NCI-H146 (cell line): ENCODE data around the gene SPRR3.
"Not testable (repeated sequence)": the region's sequence is repeated elsewhere in the genome, so short reads cannot be mapped to it uniquely, and the experiment has no call there.

Source experiments
- DNase-seq: peaks from one replicate; lab custom pipeline; 2025; lab: John Stamatoyannopoulos, UW

Gene SPRR3

DNA sequence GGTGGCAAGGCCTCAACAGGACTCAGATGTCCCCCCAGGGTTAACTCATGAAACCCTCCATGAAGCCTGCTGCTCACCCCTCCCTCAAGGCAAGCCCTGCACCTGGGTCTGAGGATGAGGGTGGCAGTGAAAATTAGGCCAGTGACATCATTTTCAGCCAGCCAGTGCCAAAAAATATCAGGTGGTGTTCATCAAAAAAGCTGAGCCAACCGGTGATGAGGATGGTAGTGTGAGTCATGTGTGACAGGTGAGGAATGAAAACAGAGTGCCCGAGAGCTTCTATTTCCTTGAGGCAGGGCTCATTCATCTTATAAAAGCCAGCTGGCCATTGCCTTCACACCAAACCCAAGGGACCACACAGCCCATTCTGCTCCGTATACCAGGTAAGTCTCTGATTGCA lies 17.8 kb upstream of the SPRR3 start, which contains the start of gene SPRR1A:
TSS of gene SPRR1A (plus strand) at position 339 of the 400 bp plus-strand sequence. CDS start 1,150 bp downstream, outside the sequence.
- no peak for DNase-seq

DNA sequence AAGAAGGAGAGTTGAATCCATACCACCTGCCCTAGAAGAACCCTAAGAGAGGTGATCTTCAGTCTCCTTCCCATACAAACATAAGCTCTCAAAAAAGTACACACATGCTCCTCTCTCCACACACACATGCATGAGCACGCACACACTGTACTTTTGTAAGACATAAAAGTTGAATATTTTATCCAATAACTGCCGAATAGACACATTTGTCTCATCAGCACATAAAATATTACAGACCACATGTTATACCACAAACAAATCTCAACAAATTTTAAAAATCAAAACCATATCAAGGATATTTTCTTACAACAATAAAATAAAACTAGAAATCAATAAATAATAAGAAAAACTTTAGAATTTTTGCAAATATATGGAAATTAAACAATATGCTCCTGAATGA lies 15.0 kb upstream of the SPRR3 start:
- no peak for DNase-seq

DNA sequence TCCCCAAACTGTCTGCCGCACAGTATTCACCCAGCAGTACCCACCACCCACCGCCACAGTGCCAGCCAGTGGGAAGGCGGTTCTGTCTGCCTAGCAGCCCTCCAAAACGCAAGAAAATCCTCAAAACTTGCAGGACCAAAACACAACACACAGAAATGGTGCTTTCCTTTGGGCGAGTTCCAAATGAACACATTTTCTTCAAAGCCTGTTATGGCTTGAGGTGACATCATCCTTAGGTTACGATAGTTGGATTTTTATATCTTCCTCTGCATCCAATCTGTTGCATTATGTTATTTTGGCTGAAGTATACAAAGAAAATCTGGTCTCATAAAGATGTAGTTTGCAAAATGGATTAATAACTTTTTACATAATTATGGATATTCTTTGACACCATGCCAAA lies 8.4 kb upstream of the SPRR3 start:
- DNase-seq = no peak

DNA sequence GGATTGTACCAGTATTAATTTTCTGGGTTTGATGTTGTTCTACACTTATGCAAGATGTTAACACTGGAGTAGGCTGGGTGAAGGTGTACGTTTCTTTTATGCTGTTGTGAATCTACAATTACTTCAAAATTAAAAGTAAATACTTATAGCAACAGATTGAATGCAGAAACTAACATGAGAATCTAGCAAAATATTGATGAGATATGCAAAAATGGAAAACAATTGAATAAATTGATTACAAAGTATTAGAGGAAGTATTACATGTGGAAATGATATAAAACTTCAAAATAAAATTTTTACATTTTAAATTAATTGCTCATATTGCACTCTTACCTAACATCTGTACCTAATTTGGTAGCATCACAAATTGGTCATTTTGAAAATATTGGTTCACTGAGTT lies 5.7 kb upstream of the SPRR3 start:
- no peak for DNase-seq

DNA sequence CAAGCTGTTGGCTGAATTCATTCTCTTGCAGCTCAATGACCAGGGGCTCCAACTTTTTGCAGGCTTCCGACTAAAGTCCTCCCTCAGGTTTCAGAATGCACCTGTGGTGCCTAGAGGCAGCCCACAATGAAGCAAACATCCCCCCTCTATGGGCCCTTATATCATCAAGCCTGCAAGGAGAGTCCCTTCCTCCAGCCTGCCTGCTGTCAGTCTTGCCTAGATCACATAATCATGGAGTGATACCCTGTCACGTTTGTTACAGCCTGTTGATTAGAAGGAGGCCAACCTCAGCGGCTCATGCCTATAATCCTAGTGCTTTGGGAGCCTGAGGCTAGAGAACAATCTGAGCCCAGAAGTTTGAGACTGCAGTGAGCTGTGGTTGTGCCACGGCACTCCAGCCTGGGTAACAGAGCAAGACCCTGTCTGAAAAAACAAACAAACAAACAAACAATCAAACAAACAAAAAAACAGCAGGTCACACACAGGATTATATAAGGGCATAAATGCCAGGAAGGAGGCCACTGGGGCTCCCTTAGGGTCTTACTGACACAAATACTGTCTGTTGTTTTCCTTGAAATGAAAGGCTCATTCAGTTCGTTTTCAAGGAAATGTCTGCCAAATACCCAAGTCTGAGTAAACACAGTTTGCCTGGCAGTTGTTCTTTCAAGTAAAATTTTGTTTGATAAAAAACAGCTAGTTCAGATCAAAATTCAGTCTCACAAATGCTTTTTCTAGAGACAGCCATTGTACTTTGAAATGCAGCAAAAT lies 4.7 kb upstream of the SPRR3 start:
- no peak for DNase-seq

DNA sequence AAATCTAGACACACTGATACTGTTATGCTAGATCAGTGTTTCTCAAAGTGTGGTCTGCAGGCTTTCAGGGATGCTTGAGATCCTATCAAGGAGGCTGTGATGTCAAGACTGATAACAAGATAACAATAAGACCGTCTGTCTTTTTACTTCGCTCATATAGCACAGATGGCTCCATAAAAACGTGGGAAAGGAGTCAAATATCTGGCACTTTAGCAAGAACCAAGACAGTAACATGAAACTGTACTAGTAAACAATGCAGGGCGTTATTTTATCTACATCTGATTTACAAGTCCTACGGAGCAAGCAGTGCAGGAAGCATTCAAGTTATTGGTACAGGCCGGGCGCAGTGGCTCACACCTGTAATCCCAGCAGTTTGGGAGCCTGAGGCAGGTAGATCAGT lies 3.6 kb upstream of the SPRR3 start:
- DNase-seq = no peak

DNA sequence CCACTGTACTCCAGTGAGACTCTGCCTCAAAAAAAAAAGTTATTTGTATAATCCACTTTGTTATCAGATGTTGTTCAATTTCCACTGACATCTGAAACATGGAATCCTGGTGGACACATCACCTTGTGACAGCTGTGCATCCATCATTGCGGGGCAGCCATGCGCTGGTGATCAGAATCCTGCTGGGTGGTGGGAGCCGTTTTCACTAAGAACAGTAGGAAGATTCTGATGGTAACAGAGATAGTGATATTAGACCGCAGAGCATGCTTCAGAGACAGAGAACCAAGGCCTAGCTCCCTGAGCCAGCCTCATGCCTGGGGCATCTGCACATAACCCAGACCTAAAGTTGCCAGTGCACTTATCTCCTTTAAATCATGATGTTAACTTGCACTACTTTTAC lies 3.1 kb upstream of the SPRR3 start:
- no peak for DNase-seq

DNA sequence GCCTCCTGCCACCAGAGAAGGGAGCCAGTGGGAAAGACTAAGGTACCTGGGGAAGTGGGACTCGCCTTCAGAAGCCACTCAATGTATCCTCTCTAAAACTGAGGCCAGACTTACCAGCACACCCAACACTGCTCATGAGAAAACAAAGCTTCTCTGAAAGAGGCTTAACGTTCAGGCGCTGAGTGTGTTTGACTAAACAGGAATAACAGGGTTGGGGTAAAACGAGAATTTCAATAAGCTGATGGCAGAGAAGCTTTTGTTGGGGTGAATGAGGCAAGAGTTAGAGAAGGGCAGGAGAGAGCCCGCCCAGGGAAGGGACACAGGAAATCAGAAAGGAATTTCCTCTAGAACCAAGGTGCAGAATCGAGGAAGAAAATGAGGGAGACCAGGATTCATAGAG lies 1.7 kb upstream of the SPRR3 start:
- DNase-seq = no peak

DNA sequence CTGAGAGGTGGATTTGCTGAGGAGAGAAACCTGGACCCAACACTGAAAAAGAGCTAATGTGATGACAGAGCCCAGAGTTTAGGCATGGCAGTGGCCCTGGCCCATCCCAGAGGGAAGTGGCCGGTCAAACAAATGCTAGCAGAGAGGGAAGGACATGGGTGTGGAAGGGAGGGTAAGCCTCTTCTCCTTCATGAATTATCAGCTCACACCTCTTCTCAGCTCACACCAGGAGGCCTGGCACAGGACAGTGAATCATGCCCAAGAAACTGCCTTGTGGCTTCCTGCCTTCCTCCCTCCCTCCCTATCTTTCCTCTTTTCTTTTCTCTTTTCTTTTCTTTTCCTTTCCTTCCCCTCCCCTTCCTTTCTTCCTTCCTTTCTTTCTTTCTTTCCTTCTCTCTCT lies 1.3 kb upstream of the SPRR3 start:
- no peak for DNase-seq

DNA sequence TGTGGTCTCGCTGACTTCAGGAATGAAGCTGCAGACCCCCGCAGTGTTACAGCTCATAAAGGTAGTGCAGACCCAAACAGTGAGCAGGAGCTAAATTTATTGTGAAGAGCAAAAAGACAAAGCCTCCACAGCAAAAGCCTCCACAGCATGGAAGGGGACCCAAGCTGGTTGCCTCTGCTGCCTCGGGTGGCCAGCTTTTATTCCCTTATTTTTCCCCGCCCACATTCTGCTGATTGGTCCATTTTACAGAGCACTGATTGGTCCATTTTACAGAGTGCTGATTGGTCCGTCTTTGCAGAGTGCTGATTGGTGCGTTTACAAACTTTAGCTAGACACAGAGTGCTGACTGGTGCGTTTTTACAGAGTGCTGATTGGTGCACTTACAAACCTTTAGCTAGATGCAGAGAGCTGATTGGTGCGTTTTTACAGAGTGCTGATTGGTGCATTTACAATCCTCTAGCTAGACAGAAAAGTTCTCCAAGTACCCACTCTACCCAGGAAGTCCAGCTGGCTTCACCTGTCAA lies 9.7 kb downstream of the SPRR3 start:
- not testable (repeated sequence) for DNase-seq

DNA sequence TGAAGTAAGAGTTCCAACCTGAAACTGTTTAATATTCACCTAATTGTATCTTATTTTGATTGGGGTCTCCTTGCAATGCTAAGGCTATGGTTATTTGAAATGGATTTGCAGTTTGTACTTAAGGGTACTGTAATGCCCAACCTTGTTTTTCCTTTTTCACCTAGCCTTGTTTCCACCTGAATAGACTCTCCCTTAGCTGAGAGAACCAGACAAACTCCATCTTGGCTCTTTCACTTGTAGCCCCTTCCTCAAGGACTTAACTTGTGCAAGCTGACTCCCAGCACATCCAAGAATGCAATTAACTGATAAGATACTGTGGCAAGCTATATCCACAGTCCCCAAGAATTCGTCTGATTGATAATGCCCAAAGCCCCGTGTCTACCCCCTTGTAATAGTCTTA lies 20.3 kb downstream of the SPRR3 start:
- not testable (repeated sequence) for DNase-seq

DNA sequence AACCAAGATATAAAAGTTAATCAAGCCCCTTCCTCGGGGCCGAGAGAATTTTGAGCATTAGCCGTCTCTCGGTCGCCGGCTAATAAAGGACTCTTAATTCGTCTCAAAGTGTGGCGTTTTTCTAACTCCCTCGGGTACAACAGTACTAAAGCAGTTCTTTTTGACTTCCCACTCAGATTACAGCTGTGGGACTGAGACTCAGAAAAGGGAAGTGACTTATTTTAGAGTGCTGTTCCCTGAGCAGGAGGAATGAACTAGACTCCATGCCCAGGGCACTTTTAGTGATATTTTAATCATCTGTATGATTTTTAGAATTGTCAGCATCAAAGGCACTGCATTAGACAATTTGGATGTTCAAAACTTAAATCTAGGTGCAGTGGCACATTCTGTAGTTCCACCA lies 20.8 kb downstream of the SPRR3 start:
- DNase-seq = not testable (repeated sequence)

DNA sequence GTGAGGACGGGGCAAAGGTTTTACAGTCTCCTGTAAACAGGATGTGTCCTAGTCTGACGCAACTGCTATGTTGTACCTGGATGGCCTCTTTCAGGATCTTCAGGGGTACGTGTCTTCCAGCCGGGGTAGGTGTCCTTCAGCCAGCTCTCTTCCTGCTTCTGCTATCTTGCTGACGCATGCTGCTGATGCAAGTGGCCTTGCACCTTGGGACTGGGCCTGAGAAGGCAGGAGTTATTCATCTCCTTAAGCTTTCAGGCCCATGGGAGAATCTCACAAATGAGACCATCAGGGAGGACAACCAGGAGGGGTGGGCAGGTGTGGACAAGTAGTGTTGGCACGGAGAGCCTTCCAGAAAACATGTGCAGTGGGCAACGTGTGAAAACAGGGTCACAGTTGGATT lies 21.6 kb downstream of the SPRR3 start:
- no peak for DNase-seq

DNA sequence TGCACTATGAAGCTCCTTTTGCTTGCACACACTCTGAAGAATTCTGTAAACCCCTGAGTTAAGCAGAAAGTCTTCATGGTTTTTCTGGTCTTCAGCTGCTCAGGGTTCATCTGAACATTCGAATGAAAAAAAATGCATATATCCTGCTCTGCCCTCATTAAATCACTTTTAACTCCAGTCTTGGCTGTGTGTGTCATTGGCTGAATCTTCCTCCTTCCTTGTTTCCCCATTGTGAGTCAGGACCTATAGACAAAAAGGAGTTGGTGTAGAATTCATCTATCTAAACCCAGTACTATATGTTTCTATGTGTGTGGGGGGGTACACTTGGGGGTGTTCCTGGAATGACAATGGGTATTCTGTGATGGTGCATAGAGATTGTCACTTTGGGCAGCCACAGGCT lies 22.9 kb downstream of the SPRR3 start:
- no peak for DNase-seq

DNA sequence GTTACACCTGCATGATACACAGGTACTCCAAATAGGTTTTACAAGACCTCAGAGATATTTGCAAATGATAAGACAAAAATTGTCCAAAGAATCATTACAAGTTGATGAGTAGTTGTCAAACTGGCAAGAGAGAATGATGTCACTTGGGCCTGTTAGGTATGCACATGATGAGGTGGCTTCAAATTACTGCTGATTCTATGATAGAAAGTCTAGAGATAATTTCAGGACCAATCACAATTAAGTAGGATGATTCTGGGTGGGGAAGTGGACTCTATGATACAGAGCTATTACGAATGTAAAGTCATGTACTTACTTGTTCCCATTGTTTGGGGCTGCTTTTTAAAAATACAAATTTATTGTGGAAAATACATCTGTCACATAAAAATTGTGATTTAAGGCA lies 24.2 kb downstream of the SPRR3 start:
- DNase-seq = no peak

DNA sequence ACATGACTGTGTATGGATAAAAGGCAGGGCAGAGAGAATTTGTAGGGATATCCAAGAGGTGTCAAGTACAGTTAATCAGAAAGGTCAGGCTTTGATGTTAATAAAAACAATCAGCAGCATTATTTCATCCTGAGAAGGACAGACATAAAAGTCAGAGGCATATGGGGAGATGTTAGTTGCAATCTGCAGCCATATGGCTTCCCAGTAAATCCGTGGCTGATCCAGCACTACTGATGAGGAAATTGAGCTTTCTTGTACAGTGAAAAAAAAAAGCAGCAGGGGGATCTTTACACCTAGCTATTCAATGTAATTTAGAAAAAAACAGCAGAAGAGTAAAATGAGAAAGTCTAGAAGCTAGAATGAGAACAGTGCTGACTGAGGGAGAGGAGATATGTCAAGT lies 27.2 kb downstream of the SPRR3 start:
- no peak for DNase-seq

DNA sequence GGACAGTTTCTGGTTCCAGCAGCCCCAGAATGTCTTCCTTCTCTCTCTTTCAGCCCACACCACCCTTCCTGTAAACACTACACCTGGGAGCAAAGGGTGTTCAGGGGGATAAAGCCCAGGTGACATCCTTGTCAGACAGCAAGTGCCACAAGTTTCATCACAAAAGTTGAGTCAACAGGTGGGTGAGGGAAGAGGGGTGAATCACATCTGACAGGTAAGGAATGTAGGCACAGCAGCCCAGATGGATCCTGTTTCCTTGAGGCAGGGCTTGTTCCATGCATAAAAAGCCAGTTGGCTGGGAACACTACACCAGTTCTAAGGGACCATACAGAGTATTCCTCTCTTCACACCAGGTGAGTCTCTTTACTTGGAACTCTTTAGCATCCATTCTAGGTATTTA lies 29.3 kb downstream of the SPRR3 start, which contains the start of gene SPRR1B:
TSS of gene SPRR1B (plus strand) at position 309 of the 400 bp plus-strand sequence. CDS start 1,143 bp downstream, outside the sequence.
- DNase-seq = no peak

DNA sequence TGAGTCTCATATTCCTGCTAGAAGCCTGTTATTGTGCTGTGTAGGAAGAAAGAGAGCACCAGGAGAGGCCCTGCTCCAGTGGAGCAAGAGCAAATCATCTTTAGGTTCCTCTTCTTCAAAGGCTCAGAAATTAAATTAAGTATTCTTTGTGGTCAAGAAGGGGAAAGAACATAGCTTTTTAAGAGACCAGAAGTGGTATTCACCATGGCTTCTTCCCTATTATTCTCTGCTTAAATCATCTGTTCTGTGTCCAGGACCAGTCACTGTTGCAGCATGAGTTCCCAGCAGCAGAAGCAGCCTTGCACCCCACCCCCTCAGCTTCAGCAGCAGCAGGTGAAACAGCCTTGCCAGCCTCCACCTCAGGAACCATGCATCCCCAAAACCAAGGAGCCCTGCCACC lies 30.5 kb downstream of the SPRR3 start:
- DNase-seq = no peak

DNA sequence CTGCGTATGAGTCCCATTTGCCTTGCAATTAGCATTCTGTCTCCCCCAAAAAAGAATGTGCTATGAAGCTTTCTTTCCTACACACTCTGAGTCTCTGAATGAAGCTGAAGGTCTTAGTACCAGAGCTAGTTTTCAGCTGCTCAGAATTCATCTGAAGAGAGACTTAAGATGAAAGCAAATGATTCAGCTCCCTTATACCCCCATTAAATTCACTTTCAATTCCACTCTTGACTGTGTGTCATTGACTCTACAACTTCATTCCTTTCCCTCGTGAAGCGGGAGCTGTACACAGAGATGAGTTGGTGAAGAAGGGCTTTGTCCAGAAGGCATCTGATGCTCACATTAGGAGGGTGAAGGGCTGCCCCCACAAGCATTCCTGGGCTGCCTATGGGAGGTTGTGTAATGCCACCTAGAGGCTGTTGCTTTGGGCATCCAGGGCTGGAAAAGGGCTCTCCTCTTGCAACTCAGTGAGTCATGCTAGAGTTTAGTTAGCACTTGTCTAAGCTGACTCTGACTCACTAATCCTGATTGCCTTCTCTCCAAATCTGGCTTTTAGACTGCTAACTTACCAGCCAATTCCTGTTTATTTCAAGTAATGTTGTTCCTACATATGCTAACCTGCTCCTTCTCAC lies 31.2 kb downstream of the SPRR3 start:
- no peak for DNase-seq

DNA sequence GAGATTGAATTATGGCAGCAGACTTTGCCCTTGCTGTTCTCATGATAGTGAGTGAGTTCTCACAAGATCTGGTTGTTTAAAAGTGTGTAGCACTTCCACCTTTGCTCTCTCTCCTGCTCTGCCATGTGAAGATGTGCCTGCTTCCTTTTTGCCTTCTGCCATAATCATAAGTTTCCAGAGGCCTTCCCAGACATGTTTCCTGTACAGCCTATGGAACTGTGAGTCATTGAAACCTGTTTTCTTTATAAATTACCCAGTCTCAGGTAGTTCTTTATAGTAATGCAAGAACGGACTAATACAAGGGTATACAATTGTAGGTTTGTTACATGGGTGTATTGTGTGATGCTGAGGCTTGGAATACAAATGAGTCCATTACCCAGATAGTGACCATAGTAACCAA lies 33.7 kb downstream of the SPRR3 start:
- DNase-seq = no peak

DNA sequence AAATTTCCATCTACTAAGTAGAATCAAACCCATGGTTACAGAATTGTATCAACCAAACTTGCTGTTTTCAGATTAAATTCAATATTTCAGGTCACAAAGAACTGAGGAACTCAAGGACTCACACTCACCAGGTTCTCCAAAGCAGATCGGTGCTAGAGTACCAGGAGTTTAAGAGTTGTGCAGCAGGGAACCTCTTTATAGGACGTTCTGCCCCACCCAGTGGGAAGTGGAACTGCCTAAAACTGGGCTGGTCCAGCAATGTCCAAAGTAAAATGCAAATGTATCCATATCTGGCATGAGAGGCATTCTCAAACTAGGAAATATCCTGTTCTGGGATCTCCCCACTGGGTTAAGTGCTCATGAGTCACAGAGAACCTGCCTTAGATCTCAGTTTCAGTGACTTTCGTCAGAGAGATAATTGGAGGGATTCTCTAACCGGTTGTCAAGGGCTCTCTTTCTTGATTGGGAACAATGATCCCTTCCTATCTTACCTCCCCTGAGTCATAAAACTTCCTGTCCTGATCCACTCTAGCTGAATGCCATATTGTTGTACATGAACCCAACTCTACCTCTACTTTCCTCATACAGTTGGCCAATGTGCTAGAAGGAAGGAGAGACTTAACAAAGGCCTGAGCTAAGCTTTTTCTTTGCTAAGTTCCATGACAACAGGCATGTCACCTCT lies 39.5 kb downstream of the SPRR3 start, which contains the start of gene SPRR2D:
TSS of gene SPRR2D (minus strand) at position 171 of the 682 bp plus-strand sequence. CDS start 774 bp downstream, outside the sequence.
- no peak for DNase-seq

DNA sequence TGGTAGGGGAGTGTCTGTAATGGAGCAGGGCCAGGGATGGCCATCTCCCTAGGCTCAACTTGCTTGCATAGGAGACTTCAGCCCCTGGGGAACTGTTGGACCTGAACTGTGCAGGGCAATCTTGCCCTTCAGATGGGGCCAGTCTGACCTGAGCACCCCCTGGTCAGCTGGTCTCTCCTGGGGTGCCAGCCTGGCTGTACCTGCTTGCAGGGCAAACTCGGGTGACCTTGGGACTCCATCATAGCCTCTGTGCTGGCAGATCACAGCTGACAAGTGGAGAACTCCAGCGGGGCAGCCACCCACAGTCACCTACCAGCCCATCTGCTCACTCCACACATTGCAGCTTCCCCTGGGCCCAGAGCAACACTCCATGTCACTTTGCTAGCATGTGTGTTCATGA lies 47.7 kb downstream of the SPRR3 start:
- no peak for DNase-seq
